HFF-Myc (cell line): Measurements from ENCODE around the gene TPX2.

Source experiments
- DNase-seq: peaks from one replicate; pipeline ENCODE4 v3.0.0-alpha.2; 2011; ENCODE audit warnings: low read depth; ENCODE audit errors: extremely low read depth
- H3K4me3 ChIP-seq: replicated peaks from 2 replicates; pipeline ENCODE4 v1.5.1; 2011; ENCODE audit warnings: low read depth, mild to moderate bottlenecking, control low read depth, low read length
- CTCF ChIP-seq: IDR thresholded peaks from 2 replicates; pipeline ENCODE4 v1.5.1; 2012; ENCODE audit warnings: mild to moderate bottlenecking, low read depth, low read length, control low read depth; ENCODE audit errors: missing control alignments

TPX2 gene

GRCh38 chr20:31708736-31709534 is 30.2 kb upstream of the TPX2 start:
- no peak for TF ChIP-seq CTCF
- DNase-seq, result no peak
- no peak overlapping the region for H3K4me3 ChIP-seq

GRCh38 chr20:31709939-31710338 is 29.2 kb upstream of the TPX2 start:
- DNase-seq, result no peak
- no peak overlapping the region for H3K4me3 ChIP-seq
- no peak for TF ChIP-seq CTCF

GRCh38 chr20:31710423-31711108 is 28.5 kb upstream of the TPX2 start:
- no peak for TF ChIP-seq CTCF
- DNase-seq, result no peak
- H3K4me3 ChIP-seq, result no peak overlapping the region

GRCh38 chr20:31711179-31712111 is 27.6 kb upstream of the TPX2 start:
- no peak for DNase-seq
- H3K4me3 ChIP-seq, result no peak overlapping the region

GRCh38 chr20:31712112-31712553 is 27.0 kb upstream of the TPX2 start:
- no peak for DNase-seq
- no peak overlapping the region for H3K4me3 ChIP-seq
- no peak for TF ChIP-seq CTCF

More at GRCh38 chr20:31711179-31712111, 27.6 kb upstream of the TPX2 start:
- TF ChIP-seq CTCF, result no peak

GRCh38 chr20:31712564-31713311 is 26.4 kb upstream of the TPX2 start:
- peak; percentile 70 for DNase-seq
- peak overlapping the region; percentile 22 for H3K4me3 ChIP-seq
- TF ChIP-seq CTCF, result no peak
